Calu3 (cell line): ENCODE results near the gene OR9G4. TPM values are rescaled to one million over a fixed set of nuclear protein-coding genes. Genes with fewer than 3 reads are reported as not detected.

Experiments used
- Bru-seq: library from RNA; stranded (reverse); fragments of 400-500 nt; gene quantifications from one replicate; lab custom pipeline; 2021; lab: Mats Ljungman, UMichigan
- BruChase-seq, 2 experiments: library from RNA; stranded (reverse); fragments of 400-500 nt; gene quantifications; one replicate each; lab custom pipeline; 2021; lab: Mats Ljungman, UMichigan
- BruUV-seq: library from RNA; stranded (reverse); fragments of 400-500 nt; replicated peaks from 2 replicates; lab custom pipeline; 2021; lab: Mats Ljungman, UMichigan
- CTCF ChIA-PET: fragments of 300-600 bp; sonication (Branson Sonifier 250); formaldehyde crosslinking; loops from one replicate; lab custom pipeline; 2022; ENCODE audit warnings: antibody characterized with exemption; lab: Charles Lee
- DNase-seq: peaks from one replicate; pipeline ENCODE4 v3.0.0; 2022
- H3K27ac Mint-ChIP-seq: one replicate; pipeline ENCODE4 v1.8.0; 2022; ENCODE audit warnings: mixed read lengths; ENCODE audit not compliant: unreplicated experiment
- H3K27me3 Mint-ChIP-seq: one replicate; pipeline ENCODE4 v1.8.0; 2022; ENCODE audit warnings: mixed read lengths; ENCODE audit not compliant: unreplicated experiment
- H3K36me3 Mint-ChIP-seq: one replicate; pipeline ENCODE4 v1.8.0; 2022; ENCODE audit warnings: mild to moderate bottlenecking, moderate library complexity, mixed read lengths; ENCODE audit not compliant: insufficient read depth, unreplicated experiment
- H3K4me1 Mint-ChIP-seq: one replicate; pipeline ENCODE4 v1.8.0; 2022; ENCODE audit warnings: mild to moderate bottlenecking, low read depth, mixed read lengths; ENCODE audit not compliant: unreplicated experiment
- H3K4me3 Mint-ChIP-seq: one replicate; pipeline ENCODE4 v1.8.0; 2022; ENCODE audit warnings: mild to moderate bottlenecking, low read depth, moderate library complexity, mixed read lengths; ENCODE audit not compliant: unreplicated experiment
- H3K9me3 Mint-ChIP-seq: one replicate; pipeline ENCODE4 v1.8.0; 2022; ENCODE audit warnings: low read depth, mixed read lengths; ENCODE audit not compliant: unreplicated experiment
- CTCF ChIP-seq: fragments of 200-600 bp; IDR thresholded peaks from one replicate; pipeline ENCODE4 v1.8.0; 2022; ENCODE audit warnings: antibody characterized with exemption; ENCODE audit not compliant: unreplicated experiment
- intact Hi-C: fragments of 100-400 bp; cut with micrococcal nuclease; formaldehyde crosslinking; loops from one replicate; pipeline ENCODE4 v1.10.0; 2022; ENCODE audit not compliant: unreplicated experiment
- long read RNA-seq: library from polyadenylated mRNA; stranded (forward); transcript quantifications from one replicate; pipeline ENCODE4 v2.0.0, GENCODE V29; 2022
- total RNA-seq: library from RNA; stranded (reverse); gene quantifications from 2 replicates; pipeline ENCODE4 v1.2.3, GENCODE V29; 2022

The OR9G4 gene
- total RNA-seq, result not detected in 2 replicates
- not detected for Bru-seq, nascent RNA
- BruChase-seq, experiment 1, labeled RNA remaining after a 6-hour chase, result not detected
- not detected for BruChase-seq, experiment 2, labeled RNA remaining after a 2-hour chase
- long read RNA-seq, result 0 reads

- CTCF ChIA-PET, result no interaction called here
- intact Hi-C loops, result no loop called here
- no peak within 1 kb of the TSS for H3K4me3 Mint-ChIP-seq
- no peak for DNase-seq
- no peaks in the 10 kb centered on the region for H3K4me1 Mint-ChIP-seq
- no peak within 1 kb of the TSS for H3K27ac Mint-ChIP-seq
- no peaks in the 10 kb centered on the region for H3K27me3 Mint-ChIP-seq
- no TSS peak for BruUV-seq
- H3K9me3 Mint-ChIP-seq, result no peaks in the 10 kb centered on the region
- no peaks in the 10 kb centered on the region for H3K36me3 Mint-ChIP-seq
- no peak for TF ChIP-seq CTCF
These were observed at the start of gene OR9G4 for GRCh38 chr11:56748597-56748996. OR9G4 (minus strand) TSS chr11:56748697; CDS start chr11:56743766, 4,931 bp downstream.

GRCh38 chr11:56783448-56784041, 35.0 kb upstream of the OR9G4 start:
- no peak overlapping the region for H3K27ac Mint-ChIP-seq
- no peaks in the 10 kb centered on the region for H3K9me3 Mint-ChIP-seq
- no peaks in the 10 kb centered on the region for H3K27me3 Mint-ChIP-seq
- H3K4me3 Mint-ChIP-seq, result no peak overlapping the region
- peak; percentile 17 for DNase-seq
- no TSS peak for BruUV-seq
- TF ChIP-seq CTCF, result peak; percentile 41
- intact Hi-C loops, result loop anchor here (1.0 to 5.0 kb wide), 5 partner anchors 81 to 841 kb away; no protein-coding TSS in a partner anchor
- no peaks in the 10 kb centered on the region for H3K4me1 Mint-ChIP-seq
- CTCF ChIA-PET, result no interaction called here
- H3K36me3 Mint-ChIP-seq, result no peaks in the 10 kb centered on the region

DNA sequence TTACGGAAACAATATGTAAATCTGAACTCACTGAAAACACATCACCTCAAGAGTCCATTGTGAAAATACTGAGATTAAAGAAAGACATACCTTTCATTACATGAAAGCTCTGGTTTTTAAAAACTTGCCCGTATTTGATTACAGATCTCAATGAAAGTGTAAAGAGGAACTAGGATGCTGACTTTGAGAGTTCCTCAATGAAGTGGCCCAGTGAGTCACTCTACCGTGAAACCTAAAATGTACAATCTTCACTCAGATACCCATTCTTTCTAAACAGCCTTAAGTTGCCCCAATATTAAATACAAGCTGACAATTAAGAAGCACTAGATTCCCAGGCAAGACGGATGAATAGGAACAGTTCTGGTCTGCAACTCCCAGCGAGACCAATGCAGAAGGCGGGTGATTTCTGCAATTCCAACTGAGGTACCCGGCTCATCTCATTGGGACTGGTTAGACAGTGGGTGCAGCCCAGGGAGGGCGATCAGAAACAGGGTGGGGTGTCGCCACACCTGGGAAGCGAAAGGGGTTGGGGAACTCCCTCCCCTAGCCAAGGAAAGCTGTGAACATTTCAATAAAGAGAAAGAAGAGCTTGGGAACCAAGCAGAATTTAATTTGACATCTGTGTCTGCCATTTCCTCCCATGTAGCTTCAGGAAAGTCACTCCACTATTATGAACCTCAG, 33.8 kb upstream of the OR9G4 start:
- DNase-seq, result no peak
- CTCF ChIA-PET, result no interaction called here
- BruUV-seq, result no TSS peak
- Mint-ChIP-seq H3K27me3 (no peaks in the 10 kb centered on the region), H3K4me3 (no peak overlapping the region), H3K9me3 (no peaks in the 10 kb centered on the region), H3K27ac (no peak overlapping the region), H3K36me3 (no peaks in the 10 kb centered on the region), H3K4me1 (no peaks in the 10 kb centered on the region)
- intact Hi-C loops, result loop anchor here (5.0 kb wide), 2 partner anchors 80 to 465 kb away; no protein-coding TSS in a partner anchor
- no peak for TF ChIP-seq CTCF

DNA sequence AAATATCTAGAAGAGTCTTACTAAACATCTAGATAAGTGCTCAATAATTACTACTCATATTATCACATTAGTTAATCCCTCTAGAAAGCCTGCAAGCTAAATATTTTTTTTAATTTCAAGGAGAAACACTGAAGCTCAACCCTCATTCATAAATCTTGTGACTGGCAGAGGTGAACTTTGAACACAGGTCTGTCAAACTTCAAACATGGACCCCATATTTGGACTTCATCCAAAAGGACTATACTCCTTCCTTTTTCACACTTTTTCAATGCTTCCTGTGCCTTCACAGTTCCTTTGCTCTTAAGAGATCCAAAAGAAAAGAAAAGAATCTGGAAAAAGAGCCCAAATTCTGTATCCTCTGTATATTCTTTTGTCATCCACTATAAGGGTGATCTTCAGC, 28.3 kb upstream of the OR9G4 start:
- CTCF ChIA-PET, result no interaction called here
- no peak for TF ChIP-seq CTCF
- Mint-ChIP-seq H3K4me1 (no peaks in the 10 kb centered on the region), H3K36me3 (no peaks in the 10 kb centered on the region), H3K27ac (no peak overlapping the region), H3K27me3 (peaks cover 13% of the 10 kb centered on the region), H3K4me3 (no peak overlapping the region), H3K9me3 (no peaks in the 10 kb centered on the region)
- no TSS peak for BruUV-seq
- intact Hi-C loops, result no loop called here
- DNase-seq, result no peak
